ENCODE measurements around the gene NRG2. TPM values are rescaled to one million over a fixed set of nuclear protein-coding genes. Genes with fewer than 3 reads are reported as not detected.

NRG2 gene
- total and polyA plus RNA-seq, 9 donors = 2.6 to 32.6 (median 19.3) TPM

- 65 to 70% (median 65%) methylated on average over 8 of the region's 8 CpGs for WGBS, 3 donors
- Histone ChIP-seq H3K4me1 (ENCODE audit: insufficient read depth) (no peaks in the 10 kb centered on the region), H3K27ac (no peak overlapping the region), H3K27me3 (no peaks in the 10 kb centered on the region), H3K4me3 (no peak overlapping the region), H3K36me3 (no peaks in the 10 kb centered on the region), H3K9me3 (no peaks in the 10 kb centered on the region)
- no peak for TF ChIP-seq EP300 (IDR thresholded peaks at IDR 0.05)
- intact Hi-C loops (cut with DNase I) = no loop called here
- peak in 1 of 5 donors; percentile 13 for DNase-seq
Observed at GRCh38 chr5:139806726-139807646, 236.1 kb downstream of the NRG2 start.

- Histone ChIP-seq H3K36me3 (no peaks in the 10 kb centered on the region), H3K27me3 (no peaks in the 10 kb centered on the region), H3K9me3 (no peaks in the 10 kb centered on the region), H3K27ac (no peak overlapping the region), H3K4me1 (ENCODE audit: insufficient read depth) (no peaks in the 10 kb centered on the region), H3K4me3 (no peak overlapping the region)
- 81 to 89% (median 83%) methylated on average over 4 of the region's 4 CpGs for WGBS, 3 donors
- intact Hi-C loops (cut with DNase I) = no loop called here
- TF ChIP-seq EP300 (IDR thresholded peaks at IDR 0.05) = no peak
- TF ChIP-seq POLR2A (IDR thresholded peaks at IDR 0.05) = no peak
- no peak for TF ChIP-seq CTCF (IDR thresholded peaks at IDR 0.05)
- DNase-seq = no peak
Observed at GRCh38 chr5:139806111-139806510, 237.0 kb downstream of the NRG2 start.

GRCh38 chr5:139805545-139805944 is 237.6 kb downstream of the NRG2 start:
- intact Hi-C loops (cut with DNase I) = no loop called here
- Histone ChIP-seq H3K9me3 (no peaks in the 10 kb centered on the region), H3K27me3 (no peaks in the 10 kb centered on the region), H3K4me1 (ENCODE audit: insufficient read depth) (no peaks in the 10 kb centered on the region), H3K36me3 (no peaks in the 10 kb centered on the region), H3K27ac (no peak overlapping the region), H3K4me3 (no peak overlapping the region)
- 83 to 90% (median 89%) methylated on average over 2 of the region's 2 CpGs for WGBS, 3 donors
- TF ChIP-seq POLR2A (IDR thresholded peaks at IDR 0.05) (no peak), CTCF (IDR thresholded peaks at IDR 0.05) (no peak), EP300 (IDR thresholded peaks at IDR 0.05) (no peak)
- DNase-seq = no peak

- Histone ChIP-seq H3K36me3 (no peaks in the 10 kb centered on the region), H3K27me3 (no peaks in the 10 kb centered on the region), H3K4me3 (no peak overlapping the region), H3K9me3 (no peaks in the 10 kb centered on the region), H3K27ac (no peak overlapping the region), H3K4me1 (ENCODE audit: insufficient read depth) (no peaks in the 10 kb centered on the region)
- DNase-seq = no peak
- TF ChIP-seq POLR2A (IDR thresholded peaks at IDR 0.05) (no peak), EP300 (IDR thresholded peaks at IDR 0.05) (no peak), CTCF (IDR thresholded peaks at IDR 0.05) (no peak)
- intact Hi-C loops (cut with DNase I) = no loop called here
- WGBS, 3 donors = 89 to 92% (median 91%) methylated on average over 17 of the region's 17 CpGs
Observed at GRCh38 chr5:139804800-139805397, 238.2 kb downstream of the NRG2 start.

GRCh38 chr5:139803978-139804377 is 239.1 kb downstream of the NRG2 start:
- Histone ChIP-seq H3K36me3 (no peaks in the 10 kb centered on the region), H3K27me3 (no peaks in the 10 kb centered on the region), H3K4me3 (no peak overlapping the region), H3K9me3 (no peaks in the 10 kb centered on the region), H3K27ac (no peak overlapping the region), H3K4me1 (ENCODE audit: insufficient read depth) (no peaks in the 10 kb centered on the region)
- intact Hi-C loops (cut with DNase I) = no loop called here
- TF ChIP-seq CTCF (IDR thresholded peaks at IDR 0.05) (no peak), POLR2A (IDR thresholded peaks at IDR 0.05) (no peak), EP300 (IDR thresholded peaks at IDR 0.05) (no peak)
- no peak for DNase-seq
- WGBS, 3 donors = 96 to 100% (median 96%) methylated on average over 2 of the region's 2 CpGs

Data from ovary (tissue), 9 donors.